PC-9 (cell line): Measurements from ENCODE around the gene SEMA5A. TPM values are rescaled to one million over a fixed set of nuclear protein-coding genes. Genes with fewer than 3 reads are reported as not detected.

Source experiments
- BruUV-seq: library from RNA; stranded (reverse); fragments of 400-500 nt; replicated peaks from 2 replicates; lab custom pipeline; 2021; lab: Mats Ljungman, UMichigan
- CTCF ChIA-PET: fragments of 300-600 bp; sonication (Branson Sonifier 250); formaldehyde crosslinking; loops from one replicate; lab custom pipeline; 2022; ENCODE audit warnings: antibody characterized with exemption; lab: Charles Lee
- POLR2A ChIA-PET: fragments of 300-600 bp; sonication (Branson Sonifier 250); formaldehyde crosslinking; loops from one replicate; lab custom pipeline; 2022; ENCODE audit warnings: antibody characterized with exemption; ENCODE audit not compliant: unreplicated experiment; lab: Charles Lee
- DNase-seq, 2 experiments: peaks; one replicate each; pipeline versions ENCODE4 v3.0.0 to v3.0.0-alpha.2; 2015 to 2022; ENCODE audit warnings: mixed read lengths in 1 of 2
- H2AFZ ChIP-seq: fragments of 200-600 bp; sonication (generic); 2 replicates; pipeline ENCODE4 v1.8.1; 2017; ENCODE audit warnings: antibody characterized with exemption
- H3F3A ChIP-seq: fragments of 200-600 bp; sonication (generic); 2 replicates; pipeline ENCODE4 v1.8.1; 2017; ENCODE audit warnings: antibody characterized with exemption, mild to moderate bottlenecking, low read depth; ENCODE audit not compliant: insufficient read depth
- H3K27ac ChIP-seq: fragments of 200-600 bp; sonication (generic); 2 replicates; pipeline ENCODE4 v1.6.1; 2016; ENCODE audit warnings: mixed run types
- H3K27me3 ChIP-seq: fragments of 200-600 bp; sonication (generic); 2 replicates; pipeline ENCODE4 v1.6.1; 2016; ENCODE audit warnings: low read depth, mixed run types; ENCODE audit not compliant: insufficient read depth
- H3K36me3 ChIP-seq: fragments of 200-600 bp; sonication (generic); 2 replicates; pipeline ENCODE4 v1.6.1; 2016; ENCODE audit warnings: low read depth, mixed run types
- H3K4me1 ChIP-seq: fragments of 200-600 bp; sonication (generic); replicated peaks from 2 replicates; pipeline ENCODE4 v1.6.1; 2016; ENCODE audit warnings: mixed run types; ENCODE audit not compliant: insufficient read depth
- H3K4me2 ChIP-seq: fragments of 200-600 bp; sonication (generic); 2 replicates; pipeline ENCODE4 v1.6.1; 2017; ENCODE audit warnings: mixed run types
- H3K4me3 ChIP-seq: fragments of 200-600 bp; sonication (generic); 2 replicates; pipeline ENCODE4 v1.6.1; 2016; ENCODE audit warnings: mixed run types
- H3K79me2 ChIP-seq: fragments of 200-600 bp; sonication (generic); 2 replicates; pipeline ENCODE4 v1.6.1; 2017; ENCODE audit warnings: low read depth, mixed run types
- H3K9me2 ChIP-seq: fragments of 200-600 bp; sonication (generic); 2 replicates; pipeline ENCODE4 v1.8.1; 2017; ENCODE audit warnings: mild to moderate bottlenecking; ENCODE audit not compliant: insufficient read depth
- H3K9me3 ChIP-seq: fragments of 200-600 bp; sonication (generic); 2 replicates; pipeline ENCODE4 v1.8.1; 2016; ENCODE audit warnings: low read depth; ENCODE audit not compliant: insufficient read depth
- H4K20me1 ChIP-seq: fragments of 200-600 bp; sonication (generic); 2 replicates; pipeline ENCODE4 v1.8.1; 2017; ENCODE audit not compliant: insufficient read depth
- CTCF ChIP-seq: fragments of 200-600 bp; sonication (generic); conservative IDR thresholded peaks from 2 replicates; pipeline ENCODE4 v1.6.1; 2017; ENCODE audit warnings: mixed run types, antibody characterized with exemption, mild to moderate bottlenecking, moderate library complexity
- EZH2 ChIP-seq: fragments of 200-600 bp; sonication (generic); IDR thresholded peaks from 2 replicates; pipeline ENCODE4 v1.8.0; 2017; ENCODE audit warnings: antibody characterized with exemption, low read depth
- intact Hi-C: fragments of 100-400 bp; cut with micrococcal nuclease; formaldehyde crosslinking; loops from one replicate; pipeline ENCODE4 v1.10.0; 2022; ENCODE audit not compliant: unreplicated experiment
- total RNA-seq: library from RNA; stranded (reverse); gene quantifications from 2 replicates; pipeline ENCODE4 v1.2.3, GENCODE V29; 2021

Gene SEMA5A
- total RNA-seq, 1 experiment from 2014 or later, result not detected

- Histone ChIP-seq H2AFZ (peak overlapping the region; percentile 15; the same call in 1 of the 2 replicates), H3K27ac (no peak overlapping the region), H4K20me1 (no peaks in the 10 kb centered on the region), H3K4me2 (no peak overlapping the region), H3K4me1 (no peaks in the 10 kb centered on the region), H3K9me3 (no peaks in the 10 kb centered on the region), H3F3A (no peaks in the 10 kb centered on the region), H3K79me2 (no peaks in the 10 kb centered on the region), H3K36me3 (no peaks in the 10 kb centered on the region), H3K4me3 (no peak overlapping the region), H3K27me3 (no peaks in the 10 kb centered on the region), H3K9me2 (no peaks in the 10 kb centered on the region)
- BruUV-seq, result no TSS peak
- ChIA-PET CTCF (no interaction called here), POLR2A (no interaction called here)
- intact Hi-C loops, result no loop called here
- DNase-seq, result no peak
- TF ChIP-seq CTCF, result no peak
These were observed 358.3 kb downstream of the SEMA5A start for GRCh38 chr5:9187614-9188013.

DNA sequence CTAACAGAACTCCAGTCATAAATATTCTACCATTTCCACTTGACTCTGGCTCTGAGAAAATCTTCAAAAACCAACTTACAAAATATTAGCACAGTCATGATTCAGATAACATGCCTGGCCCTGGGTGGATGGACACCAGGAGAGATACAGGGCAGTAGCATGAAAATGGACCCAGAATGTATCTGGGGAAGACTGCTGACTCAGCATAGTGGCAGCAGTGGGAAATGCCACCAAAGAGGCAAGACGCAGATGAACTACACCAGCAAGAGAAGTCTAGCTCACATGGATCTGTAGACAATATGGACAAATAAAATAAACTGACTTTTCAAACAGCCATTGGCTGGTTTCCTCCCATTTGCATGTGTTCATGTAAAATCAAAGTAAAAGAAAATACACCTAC lies 359.8 kb downstream of the SEMA5A start:
- H4K20me1 ChIP-seq, result no peaks in the 10 kb centered on the region
- intact Hi-C loops, result no loop called here

GRCh38 chr5:9183992-9184391 lies 361.9 kb downstream of the SEMA5A start:
- Histone ChIP-seq H4K20me1 (no peaks in the 10 kb centered on the region), H2AFZ (no peak overlapping the region), H3K36me3 (no peaks in the 10 kb centered on the region), H3K27me3 (no peaks in the 10 kb centered on the region), H3F3A (no peaks in the 10 kb centered on the region), H3K4me3 (no peak overlapping the region), H3K27ac (no peak overlapping the region), H3K9me3 (no peaks in the 10 kb centered on the region), H3K79me2 (no peaks in the 10 kb centered on the region), H3K9me2 (no peaks in the 10 kb centered on the region), H3K4me1 (no peaks in the 10 kb centered on the region), H3K4me2 (no peak overlapping the region)
- CTCF ChIA-PET, result no interaction called here
- POLR2A ChIA-PET, result no interaction called here
- DNase-seq, result no peak
- BruUV-seq, result no TSS peak
- intact Hi-C loops, result no loop called here
- no peak for TF ChIP-seq CTCF
- no peak for TF ChIP-seq EZH2

More for the DNA sequence above, 359.8 kb downstream of the SEMA5A start:
- Histone ChIP-seq H3K9me3 (no peaks in the 10 kb centered on the region), H3K36me3 (no peaks in the 10 kb centered on the region), H3K4me2 (no peak overlapping the region), H3K4me3 (no peak overlapping the region), H3F3A (no peaks in the 10 kb centered on the region), H3K9me2 (no peaks in the 10 kb centered on the region), H2AFZ (no peak overlapping the region), H3K4me1 (no peaks in the 10 kb centered on the region), H3K27ac (no peak overlapping the region), H3K79me2 (no peaks in the 10 kb centered on the region), H3K27me3 (no peaks in the 10 kb centered on the region)
- ChIA-PET CTCF (no interaction called here), POLR2A (no interaction called here)
- no peak for DNase-seq
- no peak for TF ChIP-seq CTCF
- no peak for TF ChIP-seq EZH2
- BruUV-seq, result no TSS peak
